ENCODE results near the gene EXOC4. TPM values are rescaled to one million over a fixed set of nuclear protein-coding genes. Genes with fewer than 3 reads are reported as not detected.

The EXOC4 gene
- total and polyA plus RNA-seq, 2 donors (not counting 3 experiments of a cell fraction or from before 2014, with no cell fraction given) = 20.3 to 73.1 TPM

DNA sequence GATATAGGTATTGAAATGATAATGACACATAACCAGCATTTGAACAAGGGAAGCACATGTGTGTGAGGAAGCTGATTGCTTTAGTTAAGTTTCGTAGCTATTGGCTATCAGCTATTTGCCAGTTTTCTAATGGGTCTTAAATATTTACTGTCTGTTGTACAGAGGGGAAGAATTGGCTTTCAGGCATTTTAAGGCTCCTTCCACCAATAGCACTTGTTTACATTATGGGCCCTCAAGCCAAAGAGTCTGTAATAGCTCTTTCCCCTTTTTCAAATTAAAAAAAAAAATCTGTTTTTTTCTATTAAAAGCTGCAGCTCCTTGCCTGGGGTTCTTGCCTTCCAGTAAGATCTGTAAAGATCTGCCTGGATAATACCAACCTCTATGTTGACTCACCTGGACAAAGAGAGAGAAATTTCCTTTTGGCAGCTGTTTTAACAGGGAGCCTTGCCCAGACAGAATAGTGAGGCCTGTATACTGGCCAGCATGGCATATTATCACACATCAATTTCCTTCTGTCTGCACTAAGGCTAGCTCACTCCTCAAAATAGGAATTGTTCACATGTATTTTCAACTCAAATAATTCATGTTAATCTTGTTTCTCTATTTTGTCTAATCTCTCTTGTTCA lies 769.5 kb downstream of the EXOC4 start:
- FAIRE-seq (no peak), DNase-seq (ENCODE audit: low read depth, low spot score) (no peak)
- Histone ChIP-seq H3K36me3 (ENCODE audit: control insufficient read depth in 2 of 2, extremely low read depth in 1 of 2, insufficient read depth in 2 of 2, low read length in 2 of 2) (no peaks in the 10 kb centered on the region), H3K9me1 (replicated peaks; ENCODE audit: control insufficient read depth, extremely low read depth, insufficient read depth, low read length) (no peaks in the 10 kb centered on the region), H4K20me1 (replicated peaks; ENCODE audit: control insufficient read depth, extremely low read depth, insufficient read depth, low read length) (no peaks in the 10 kb centered on the region), H3K9me3 (replicated peaks; ENCODE audit: control insufficient read depth, insufficient read depth, low read length) (no peaks in the 10 kb centered on the region), H3K4me3 (replicated peaks in 1 of 3; ENCODE audit: insufficient read depth in 1 of 3, low read depth in 1 of 3, low read length in 3 of 3) (no peak overlapping the region), H3K4me1 (ENCODE audit: control insufficient read depth, extremely low read depth, insufficient read depth, low read length) (no peaks in the 10 kb centered on the region), H3K27me3 (ENCODE audit: control insufficient read depth in 2 of 2, insufficient read depth in 2 of 2, low read length in 2 of 2) (no peaks in the 10 kb centered on the region), H3K27ac (ENCODE audit: insufficient read depth, low read depth, low read length) (no peak overlapping the region), H3K4me2 (ENCODE audit: insufficient read depth, low read length) (no peak overlapping the region), H3K9ac (replicated peaks; ENCODE audit: extremely low read depth, insufficient read depth, low read length) (no peak overlapping the region), H3K79me2 (ENCODE audit: control insufficient read depth, insufficient read depth, low read length) (no peaks in the 10 kb centered on the region), H2AFZ (ENCODE audit: low read depth, low read length) (no peak overlapping the region)
- TF ChIP-seq JUN (IDR thresholded peaks at IDR 0.05; ENCODE audit: borderline replicate concordance, insufficient read depth, insufficient read length, low read depth) (no peak), GATA2 (IDR thresholded peaks at IDR 0.05; ENCODE audit: insufficient read depth, insufficient read length, low read depth, low read length) (no peak)
- TF ChIP-seq, protein P1, sequence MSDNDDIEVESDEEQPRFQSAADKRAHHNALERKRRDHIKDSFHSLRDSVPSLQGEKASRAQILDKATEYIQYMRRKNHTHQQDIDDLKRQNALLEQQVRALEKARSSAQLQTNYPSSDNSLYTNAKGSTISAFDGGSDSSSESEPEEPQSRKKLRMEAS (IDR thresholded peaks at IDR 0.05; ENCODE audit: insufficient read depth, insufficient read length) = no peak
- BruUV-seq (replicated peaks) = no TSS peak
- intact Hi-C loops (cut with micrococcal nuclease) (no loop called here), dilution Hi-C loops (cut with MboI; ENCODE audit: extremely low pct_ligation_motif_present, low sequenced_read_pairs) (no loop called here)
- ChIA-PET POLR2A (no interaction called here), CTCF (interaction anchor here (0.8 to 2.6 kb wide), 4 partner anchors 9 to 398 kb away, joined by 3 to 17 read pairs (median 3); no protein-coding TSS in a partner anchor)

DNA sequence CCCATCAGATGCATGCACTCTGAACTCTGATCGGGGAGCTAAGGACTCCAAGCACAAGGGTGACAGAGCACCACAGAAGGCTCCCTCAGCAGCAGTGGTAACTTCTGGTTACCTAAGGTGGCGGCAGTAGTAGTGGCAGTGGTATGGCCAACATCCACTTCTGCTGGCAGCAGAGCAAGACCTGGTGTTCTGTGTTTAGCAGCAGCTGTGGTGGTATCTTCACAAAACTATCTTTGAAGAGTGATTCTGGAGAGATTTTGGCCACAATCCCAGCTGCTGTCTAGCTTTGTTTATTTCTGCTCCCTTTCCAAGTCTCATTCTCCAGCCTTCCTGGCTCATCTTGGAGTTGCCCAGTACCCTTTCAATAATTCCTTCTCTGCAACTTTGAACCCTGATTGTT lies 771.9 kb downstream of the EXOC4 start:
- ChIA-PET POLR2A (no interaction called here), CTCF (interaction anchor here (0.8 kb wide), 1 partner anchor 9 kb away, joined by 3 read pairs; no protein-coding TSS in a partner anchor)
- no TSS peak for BruUV-seq (replicated peaks)
- intact Hi-C loops (cut with micrococcal nuclease) = no loop called here
- no peak for DNase-seq (ENCODE audit: low read depth, low spot score)
- Histone ChIP-seq H3K9ac (replicated peaks; ENCODE audit: extremely low read depth, insufficient read depth, low read length) (no peak overlapping the region), H3K9me1 (replicated peaks; ENCODE audit: control insufficient read depth, extremely low read depth, insufficient read depth, low read length) (no peaks in the 10 kb centered on the region), H4K20me1 (replicated peaks; ENCODE audit: control insufficient read depth, extremely low read depth, insufficient read depth, low read length) (no peaks in the 10 kb centered on the region), H3K27me3 (ENCODE audit: control insufficient read depth in 2 of 2, insufficient read depth in 2 of 2, low read length in 2 of 2) (no peaks in the 10 kb centered on the region), H3K4me2 (ENCODE audit: insufficient read depth, low read length) (no peak overlapping the region), H3K9me3 (replicated peaks; ENCODE audit: control insufficient read depth, insufficient read depth, low read length) (no peaks in the 10 kb centered on the region), H2AFZ (ENCODE audit: low read depth, low read length) (no peak overlapping the region), H3K27ac (ENCODE audit: insufficient read depth, low read depth, low read length) (no peak overlapping the region), H3K79me2 (ENCODE audit: control insufficient read depth, insufficient read depth, low read length) (no peaks in the 10 kb centered on the region), H3K4me1 (ENCODE audit: control insufficient read depth, extremely low read depth, insufficient read depth, low read length) (no peaks in the 10 kb centered on the region), H3K4me3 (replicated peaks in 1 of 3; ENCODE audit: insufficient read depth in 1 of 3, low read depth in 1 of 3, low read length in 3 of 3) (no peak overlapping the region), H3K36me3 (ENCODE audit: control insufficient read depth in 2 of 2, extremely low read depth in 1 of 2, insufficient read depth in 2 of 2, low read length in 2 of 2) (no peaks in the 10 kb centered on the region)
- TF ChIP-seq POLR2A (IDR thresholded peaks at IDR 0.05; ENCODE audit: low read depth, low read length) (no peak), GATA2 (IDR thresholded peaks at IDR 0.05; ENCODE audit: insufficient read depth, insufficient read length, low read depth, low read length) (no peak), JUN (IDR thresholded peaks at IDR 0.05; ENCODE audit: borderline replicate concordance, insufficient read depth, insufficient read length, low read depth) (no peak)
- TF ChIP-seq, protein P2, sequence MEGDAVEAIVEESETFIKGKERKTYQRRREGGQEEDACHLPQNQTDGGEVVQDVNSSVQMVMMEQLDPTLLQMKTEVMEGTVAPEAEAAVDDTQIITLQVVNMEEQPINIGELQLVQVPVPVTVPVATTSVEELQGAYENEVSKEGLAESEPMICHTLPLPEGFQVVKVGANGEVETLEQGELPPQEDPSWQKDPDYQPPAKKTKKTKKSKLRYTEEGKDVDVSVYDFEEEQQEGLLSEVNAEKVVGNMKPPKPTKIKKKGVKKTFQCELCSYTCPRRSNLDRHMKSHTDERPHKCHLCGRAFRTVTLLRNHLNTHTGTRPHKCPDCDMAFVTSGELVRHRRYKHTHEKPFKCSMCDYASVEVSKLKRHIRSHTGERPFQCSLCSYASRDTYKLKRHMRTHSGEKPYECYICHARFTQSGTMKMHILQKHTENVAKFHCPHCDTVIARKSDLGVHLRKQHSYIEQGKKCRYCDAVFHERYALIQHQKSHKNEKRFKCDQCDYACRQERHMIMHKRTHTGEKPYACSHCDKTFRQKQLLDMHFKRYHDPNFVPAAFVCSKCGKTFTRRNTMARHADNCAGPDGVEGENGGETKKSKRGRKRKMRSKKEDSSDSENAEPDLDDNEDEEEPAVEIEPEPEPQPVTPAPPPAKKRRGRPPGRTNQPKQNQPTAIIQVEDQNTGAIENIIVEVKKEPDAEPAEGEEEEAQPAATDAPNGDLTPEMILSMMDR (IDR thresholded peaks at IDR 0.05; ENCODE audit: extremely low read depth in 1 of 2, insufficient read depth in 1 of 2, low read depth in 1 of 2, low read length in 2 of 2) = no peak
- dilution Hi-C loops (cut with MboI; ENCODE audit: extremely low pct_ligation_motif_present, low sequenced_read_pairs) = no loop called here
- FAIRE-seq = no peak
